GM18907 (cell line): ENCODE results near the gene LYZL6.

Experiments used
- ATAC-seq: cut with Tn5 transposase; IDR thresholded peaks from one replicate; pipeline ENCODE4 v1.9.1; 2021; ENCODE audit warnings: mild to moderate bottlenecking, moderate library complexity; ENCODE audit not compliant: unreplicated experiment

LYZL6 gene

GRCh38 chr17:35889241-35889640 is 54.3 kb downstream of the LYZL6 start:
- no peak for ATAC-seq
